Activated naive CD8-positive, alpha-beta T cell (primary cell): ENCODE data around the gene ITPK1.

Experiments used
- H3K27ac Mint-ChIP-seq: one replicate; pipeline ENCODE4 v1.8.0; 2021; ENCODE audit warnings: mixed read lengths
- H3K27me3 Mint-ChIP-seq: one replicate; pipeline ENCODE4 v1.8.0; 2021; ENCODE audit warnings: mixed read lengths
- H3K36me3 Mint-ChIP-seq: one replicate; pipeline ENCODE4 v1.8.0; 2021; ENCODE audit warnings: mixed read lengths
- H3K4me1 Mint-ChIP-seq: one replicate; pipeline ENCODE4 v1.8.0; 2021; ENCODE audit warnings: low read depth, mixed read lengths
- H3K4me3 Mint-ChIP-seq: one replicate; pipeline ENCODE4 v1.8.0; 2021; ENCODE audit warnings: mild to moderate bottlenecking, mixed read lengths
- H3K9me3 Mint-ChIP-seq: one replicate; pipeline ENCODE4 v1.8.0; 2021; ENCODE audit warnings: low read depth, mixed read lengths

ITPK1 gene

DNA sequence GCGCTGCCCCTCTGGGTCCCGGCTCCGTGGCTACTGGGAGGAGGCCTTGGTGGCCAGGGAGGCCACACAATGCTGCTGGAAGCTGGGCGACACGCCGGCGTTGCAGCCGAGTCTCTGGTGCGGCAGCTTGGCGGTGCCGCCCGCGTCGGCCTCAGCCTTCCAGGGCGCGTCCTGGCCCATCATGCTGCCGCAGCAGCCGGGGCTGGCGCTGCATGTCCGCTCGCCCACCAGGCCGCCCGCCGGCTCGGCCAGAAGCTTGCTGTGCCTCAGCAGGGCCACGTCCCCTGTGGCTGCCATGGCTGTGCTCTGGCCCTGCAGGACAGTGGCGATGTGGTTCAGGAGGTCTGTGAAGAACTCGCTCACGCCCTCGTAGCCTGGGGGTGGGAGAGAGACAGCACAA lies 174.2 kb downstream of the ITPK1 start:
- peaks cover 2% of the 10 kb centered on the region for H3K36me3 Mint-ChIP-seq
- no peaks in the 10 kb centered on the region for H3K9me3 Mint-ChIP-seq

DNA sequence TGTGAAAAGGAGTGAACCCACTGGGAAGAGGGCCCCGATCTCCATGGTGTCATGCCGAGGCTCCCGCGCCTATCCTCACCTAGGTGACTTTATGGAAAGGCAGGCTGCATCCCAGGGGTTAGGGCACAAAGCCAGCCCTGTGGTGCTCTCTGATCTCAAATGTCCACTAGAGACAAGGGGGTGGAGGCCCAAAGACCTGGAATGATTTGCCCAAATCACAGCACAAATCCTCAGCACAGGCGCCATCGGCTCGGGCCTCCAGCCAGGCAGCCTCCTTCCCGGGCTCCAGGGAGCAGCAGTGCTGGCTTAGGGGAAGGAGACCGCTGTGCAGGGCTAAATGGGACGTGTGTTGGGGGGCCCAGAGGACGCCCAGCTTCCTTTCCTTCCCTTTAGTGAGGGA lies 175.2 kb downstream of the ITPK1 start:
- Mint-ChIP-seq H3K4me1 (no peaks in the 10 kb centered on the region), H3K4me3 (no peak overlapping the region), H3K36me3 (peaks cover 2% of the 10 kb centered on the region), H3K27me3 (no peaks in the 10 kb centered on the region), H3K27ac (no peak overlapping the region), H3K9me3 (no peaks in the 10 kb centered on the region)

More for the DNA sequence above, 174.2 kb downstream of the ITPK1 start:
- Mint-ChIP-seq H3K4me1 (no peaks in the 10 kb centered on the region), H3K27ac (no peak overlapping the region), H3K27me3 (no peaks in the 10 kb centered on the region), H3K4me3 (no peak overlapping the region)

DNA sequence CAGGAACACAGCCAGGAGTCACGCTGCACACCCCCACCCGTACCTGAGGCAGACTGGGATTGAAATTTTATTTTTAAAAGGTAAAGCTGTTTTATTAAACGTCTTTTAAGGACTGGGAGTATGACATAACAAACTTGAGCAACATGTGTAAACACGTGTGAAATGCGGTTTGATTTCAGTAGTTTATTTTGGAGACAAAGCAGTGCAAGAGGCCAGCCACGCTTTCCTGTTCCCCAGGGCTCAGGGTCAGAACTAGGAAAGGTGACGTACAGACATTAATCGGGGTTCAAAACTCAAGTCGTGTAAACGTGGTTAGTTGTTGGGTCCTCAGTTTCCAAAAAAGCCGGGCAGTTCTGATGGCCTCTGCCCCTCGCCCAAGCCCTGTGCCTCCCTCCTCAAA lies 176.0 kb downstream of the ITPK1 start:
- H3K4me1 Mint-ChIP-seq = no peaks in the 10 kb centered on the region
- no peaks in the 10 kb centered on the region for H3K27me3 Mint-ChIP-seq
- H3K27ac Mint-ChIP-seq = no peak overlapping the region
- no peaks in the 10 kb centered on the region for H3K9me3 Mint-ChIP-seq
- peaks cover 2% of the 10 kb centered on the region for H3K36me3 Mint-ChIP-seq
- H3K4me3 Mint-ChIP-seq = no peak overlapping the region

DNA sequence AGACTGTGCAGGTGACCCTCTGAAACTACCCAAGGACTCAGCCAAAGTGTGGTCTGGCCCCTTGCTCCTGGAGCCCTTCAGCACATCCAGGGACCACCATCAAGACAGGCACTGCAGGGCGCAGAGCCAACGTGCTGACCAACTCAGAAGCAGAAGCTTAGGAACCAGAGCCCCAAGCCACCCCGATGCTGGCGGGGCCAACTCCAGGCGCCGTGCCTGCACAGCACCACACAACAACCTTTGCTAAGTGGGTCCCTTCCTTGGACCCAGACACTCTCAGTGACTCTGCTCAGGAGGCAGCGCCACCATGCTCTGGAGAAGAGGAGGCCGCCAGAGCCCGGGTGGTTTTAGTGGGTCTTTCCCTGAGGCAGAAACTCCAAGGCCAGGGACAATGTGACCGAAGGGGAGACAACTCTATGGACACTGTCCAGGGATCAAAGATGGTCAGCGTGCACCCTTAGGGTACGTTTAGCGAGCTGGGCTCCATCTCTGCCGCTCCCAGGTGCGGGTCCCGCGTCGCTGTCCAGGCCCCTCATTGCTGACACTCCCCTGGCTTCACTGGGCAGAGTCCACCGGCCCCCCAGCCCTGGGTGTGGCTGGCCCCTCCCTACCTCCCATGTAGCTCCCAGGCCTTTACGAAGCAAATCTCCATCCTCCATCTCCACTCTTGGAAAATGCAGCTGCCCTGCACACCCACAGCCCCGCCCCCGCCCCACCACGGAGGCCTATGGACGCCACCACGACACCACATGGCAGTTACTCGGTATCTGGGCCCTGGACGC lies 176.6 kb downstream of the ITPK1 start:
- Mint-ChIP-seq H3K4me3 (no peak overlapping the region), H3K36me3 (peaks cover 2% of the 10 kb centered on the region), H3K4me1 (no peaks in the 10 kb centered on the region), H3K27ac (no peak overlapping the region), H3K27me3 (no peaks in the 10 kb centered on the region), H3K9me3 (no peaks in the 10 kb centered on the region)

DNA sequence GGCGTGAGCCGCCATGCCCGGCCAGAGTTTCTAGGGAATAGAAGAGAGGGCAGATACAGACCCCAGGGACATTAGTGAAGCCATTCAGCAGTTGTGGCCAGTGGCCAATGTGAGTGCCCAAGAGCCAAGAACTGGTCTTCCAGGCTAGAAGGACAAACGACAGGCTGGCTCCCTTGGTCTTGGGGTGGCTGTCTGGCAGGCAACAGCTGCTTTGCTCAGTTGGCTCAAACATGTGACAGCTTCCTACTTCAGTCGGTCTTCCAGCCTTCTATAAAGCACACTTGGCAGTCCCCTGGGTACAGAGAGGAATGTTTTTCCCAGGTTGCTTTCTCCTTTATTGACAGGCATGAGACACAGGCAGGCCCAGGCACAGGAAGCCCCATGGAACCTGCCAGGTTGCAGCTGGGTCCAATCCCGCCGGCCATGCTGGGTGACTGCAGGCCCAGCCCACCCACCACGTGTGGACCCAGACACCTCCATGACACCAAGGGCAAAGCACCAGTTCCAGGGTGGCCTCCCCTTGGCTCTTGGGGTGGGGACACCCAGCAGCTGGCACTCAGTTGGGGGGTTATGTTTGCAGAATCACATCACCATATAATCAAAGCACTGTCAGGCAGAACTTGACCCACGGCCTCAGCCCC lies 177.4 kb downstream of the ITPK1 start:
- no peaks in the 10 kb centered on the region for H3K27me3 Mint-ChIP-seq
- no peaks in the 10 kb centered on the region for H3K9me3 Mint-ChIP-seq
- H3K36me3 Mint-ChIP-seq = peaks cover 2% of the 10 kb centered on the region
- no peak overlapping the region for H3K27ac Mint-ChIP-seq
- no peak overlapping the region for H3K4me3 Mint-ChIP-seq
- H3K4me1 Mint-ChIP-seq = no peaks in the 10 kb centered on the region

DNA sequence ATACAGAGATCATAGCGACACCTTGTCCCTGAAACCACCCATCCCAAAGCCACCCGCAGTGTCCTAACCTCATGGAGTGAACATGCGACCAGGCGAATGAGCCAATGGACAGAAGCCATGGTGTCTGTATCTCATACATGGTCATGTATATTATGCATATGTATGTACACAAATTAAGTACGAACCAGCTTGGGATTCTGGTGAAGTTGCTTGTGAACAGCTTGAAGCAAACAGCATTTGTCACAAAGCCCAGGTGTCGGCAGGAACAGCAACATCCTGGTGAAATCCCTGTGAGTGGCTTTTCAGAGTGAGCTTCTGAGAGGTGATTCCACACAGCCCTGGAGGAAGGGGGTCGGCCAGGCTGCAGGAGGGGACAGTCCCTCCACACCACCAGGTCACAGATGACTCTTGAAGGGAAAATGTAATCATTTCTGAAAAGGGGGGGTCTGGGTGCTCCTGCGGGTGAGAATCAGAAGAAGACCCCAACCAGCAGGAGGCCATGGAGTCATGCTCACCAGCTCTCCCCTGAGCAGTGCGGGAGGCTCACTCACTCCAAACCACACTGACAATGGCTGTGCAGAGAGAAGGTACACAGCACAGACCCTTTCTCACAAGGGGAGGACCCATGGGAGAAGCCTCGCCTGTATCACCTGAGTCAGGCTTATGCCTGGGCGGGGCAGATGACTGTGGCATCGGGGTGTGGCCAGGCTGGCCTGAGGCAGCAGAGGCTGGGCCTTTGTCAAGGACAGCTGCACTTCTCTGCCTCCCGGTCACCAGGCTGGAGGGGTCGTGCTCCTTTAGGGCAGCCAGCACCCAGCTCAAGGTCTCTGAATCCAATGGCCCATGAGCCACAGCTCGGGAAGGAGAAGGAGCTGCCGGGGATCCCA lies 178.4 kb downstream of the ITPK1 start:
- Mint-ChIP-seq H3K4me3 (no peak overlapping the region), H3K27me3 (no peaks in the 10 kb centered on the region)

DNA sequence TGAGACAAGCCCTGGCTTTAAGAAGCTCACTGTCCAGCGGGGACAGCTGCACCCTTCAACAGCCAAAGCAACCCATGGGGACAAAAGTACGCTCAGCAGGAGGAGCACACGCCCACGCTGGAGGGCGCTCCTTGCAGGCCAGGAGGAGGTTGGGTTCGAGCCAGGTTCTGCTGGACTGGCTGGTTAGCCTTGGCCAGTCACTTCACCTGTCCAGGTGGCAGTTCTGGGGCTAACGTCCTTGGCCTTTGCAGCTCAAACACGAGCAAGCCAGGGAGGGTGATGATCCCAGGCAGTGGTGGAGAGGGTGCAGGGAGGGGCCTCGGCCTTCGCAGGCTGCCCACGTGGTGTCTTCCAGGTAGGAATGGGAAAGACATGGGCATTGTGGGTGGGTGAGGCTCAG lies 179.6 kb downstream of the ITPK1 start:
- Mint-ChIP-seq H3K4me1 (no peaks in the 10 kb centered on the region), H3K9me3 (no peaks in the 10 kb centered on the region), H3K27me3 (no peaks in the 10 kb centered on the region), H3K4me3 (no peak overlapping the region), H3K36me3 (peaks cover 2% of the 10 kb centered on the region), H3K27ac (no peak overlapping the region)

More for the DNA sequence above, 178.4 kb downstream of the ITPK1 start:
- peaks cover 2% of the 10 kb centered on the region for H3K36me3 Mint-ChIP-seq
- no peaks in the 10 kb centered on the region for H3K9me3 Mint-ChIP-seq
- H3K4me1 Mint-ChIP-seq = no peaks in the 10 kb centered on the region
- no peak overlapping the region for H3K27ac Mint-ChIP-seq

DNA sequence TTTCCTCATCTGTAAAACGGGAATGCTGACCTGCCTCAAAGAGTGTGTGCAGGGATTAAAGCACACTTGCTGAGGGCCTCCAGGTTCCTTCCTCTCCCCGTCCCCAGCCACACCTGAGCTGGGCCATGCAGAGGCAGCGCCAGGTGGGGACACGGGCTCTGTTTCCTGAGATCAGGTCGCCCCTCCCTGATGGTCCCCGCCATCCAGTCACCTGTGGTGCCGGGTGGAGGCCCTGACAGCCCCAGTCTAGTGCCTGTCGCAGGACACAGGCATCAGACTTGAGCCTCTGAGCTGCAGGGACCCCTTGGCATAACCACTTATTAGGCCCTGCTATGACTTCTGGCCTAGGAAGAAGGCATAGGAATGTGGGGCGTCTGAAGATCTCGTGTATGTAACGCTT lies 180.3 kb downstream of the ITPK1 start:
- Mint-ChIP-seq H3K4me3 (no peak overlapping the region), H3K9me3 (no peaks in the 10 kb centered on the region), H3K27ac (no peak overlapping the region), H3K27me3 (no peaks in the 10 kb centered on the region), H3K36me3 (peaks cover 2% of the 10 kb centered on the region), H3K4me1 (no peaks in the 10 kb centered on the region)

DNA sequence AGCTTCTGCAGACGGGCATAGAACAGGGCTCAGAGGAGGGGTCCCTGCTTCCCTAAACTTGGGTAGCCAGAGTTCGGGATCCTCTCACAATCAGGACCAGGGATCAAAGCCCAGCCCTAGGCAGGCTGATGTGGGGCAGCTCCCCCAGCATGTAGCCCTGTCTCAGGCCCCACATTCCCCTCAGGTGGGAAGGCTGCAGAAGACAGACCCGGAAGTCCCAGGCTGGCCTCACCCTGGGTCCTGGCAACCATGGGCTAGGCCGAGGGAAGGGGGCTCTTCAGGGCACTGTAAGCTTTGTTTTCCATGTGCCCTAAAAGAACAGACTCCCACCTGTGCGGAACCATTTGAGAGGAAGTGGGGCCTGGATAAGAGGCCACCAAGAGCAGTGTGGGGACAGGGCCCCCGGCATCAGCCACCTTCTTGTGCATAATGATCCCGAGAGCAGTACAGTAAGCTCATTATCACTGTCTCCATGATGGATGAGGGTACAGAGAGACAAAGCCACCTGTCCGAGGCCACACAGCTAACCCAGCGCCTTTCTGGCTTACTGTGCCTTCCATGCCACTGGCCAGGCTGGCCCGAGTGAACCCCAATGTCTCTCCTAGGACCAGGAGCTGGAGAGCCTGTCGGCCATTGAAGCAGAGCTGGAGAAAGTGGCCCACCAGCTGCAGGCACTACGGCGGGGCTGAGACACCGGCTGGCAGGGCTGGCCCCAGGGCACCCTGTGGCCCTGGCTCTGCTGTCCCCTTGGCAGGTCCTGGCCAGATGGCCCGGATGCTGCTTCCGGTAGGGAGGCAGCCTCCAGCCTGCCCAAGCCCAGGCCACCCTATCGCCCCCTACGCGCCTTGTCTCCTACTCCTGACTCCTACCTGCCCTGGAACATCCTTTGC lies 181.3 kb downstream of the ITPK1 start:
- peaks cover 2% of the 10 kb centered on the region for H3K36me3 Mint-ChIP-seq
- no peaks in the 10 kb centered on the region for H3K9me3 Mint-ChIP-seq
- no peak overlapping the region for H3K4me3 Mint-ChIP-seq
- no peaks in the 10 kb centered on the region for H3K4me1 Mint-ChIP-seq
- no peaks in the 10 kb centered on the region for H3K27me3 Mint-ChIP-seq
- H3K27ac Mint-ChIP-seq = no peak overlapping the region

DNA sequence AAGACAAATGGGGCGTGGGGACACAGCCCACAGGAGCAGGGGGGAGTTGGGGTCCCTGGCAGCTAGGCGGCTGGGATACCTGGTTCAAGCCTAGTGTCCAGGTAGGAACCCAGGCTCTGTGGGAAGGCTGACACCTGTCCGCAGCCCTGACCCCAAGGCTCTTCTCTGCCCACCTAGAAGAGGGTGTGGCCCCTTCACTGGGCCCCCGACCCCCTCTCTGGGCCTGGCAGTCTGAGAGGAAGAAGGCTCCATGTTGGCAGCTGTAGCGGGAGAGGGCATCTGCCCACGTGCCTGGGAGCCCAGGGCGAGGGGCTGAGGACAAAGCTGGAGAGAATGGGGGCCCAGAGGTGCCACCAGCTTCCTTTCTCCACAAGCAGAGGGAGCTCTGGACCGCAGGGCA lies 182.2 kb downstream of the ITPK1 start:
- no peaks in the 10 kb centered on the region for H3K4me1 Mint-ChIP-seq
- H3K36me3 Mint-ChIP-seq = peaks cover 2% of the 10 kb centered on the region
- no peak overlapping the region for H3K27ac Mint-ChIP-seq
- no peak overlapping the region for H3K4me3 Mint-ChIP-seq
- H3K9me3 Mint-ChIP-seq = no peaks in the 10 kb centered on the region
- H3K27me3 Mint-ChIP-seq = no peaks in the 10 kb centered on the region

DNA sequence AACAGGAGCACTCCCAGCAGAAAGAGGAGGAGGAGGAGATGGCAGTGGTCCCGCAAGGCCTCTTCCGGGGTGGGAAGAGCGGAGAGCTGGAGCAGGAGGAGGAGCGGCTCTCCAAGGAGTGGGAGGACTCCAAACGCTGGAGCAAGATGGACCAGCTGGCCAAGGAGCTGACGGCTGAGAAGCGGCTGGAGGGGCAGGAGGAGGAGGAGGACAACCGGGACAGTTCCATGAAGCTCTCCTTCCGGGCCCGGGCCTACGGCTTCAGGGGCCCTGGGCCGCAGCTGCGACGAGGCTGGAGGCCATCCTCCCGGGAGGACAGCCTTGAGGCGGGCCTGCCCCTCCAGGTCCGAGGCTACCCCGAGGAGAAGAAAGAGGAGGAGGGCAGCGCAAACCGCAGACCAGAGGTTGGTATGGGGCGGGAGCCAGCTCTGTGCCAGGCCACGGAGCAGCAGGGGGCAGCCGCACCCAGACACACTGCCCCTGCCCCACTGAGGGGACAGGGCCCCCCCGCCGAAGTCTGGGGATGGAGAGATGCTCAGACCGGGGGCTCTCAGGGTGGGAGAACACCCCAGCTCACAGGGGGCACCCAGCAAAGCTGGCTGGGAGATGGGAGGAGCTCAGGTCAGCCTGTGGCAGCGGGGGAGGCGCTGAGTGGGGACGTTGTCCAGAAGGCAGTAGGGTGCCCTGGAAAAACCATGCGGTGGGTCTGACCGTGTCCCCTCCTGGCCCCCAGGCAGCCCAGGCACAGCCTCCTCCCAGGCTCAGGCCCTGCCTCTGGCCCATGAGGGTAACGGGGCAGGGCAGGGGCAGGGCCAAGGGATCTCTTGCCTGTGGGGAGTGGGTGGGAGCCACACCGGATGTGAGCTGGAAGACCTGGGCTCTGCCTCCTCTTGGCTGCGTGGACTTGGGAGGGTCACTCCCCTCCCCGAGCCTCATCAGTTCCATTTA lies 183.0 kb downstream of the ITPK1 start:
- no peaks in the 10 kb centered on the region for H3K9me3 Mint-ChIP-seq
- no peaks in the 10 kb centered on the region for H3K4me1 Mint-ChIP-seq
- H3K4me3 Mint-ChIP-seq = no peak overlapping the region
- peaks cover 2% of the 10 kb centered on the region for H3K36me3 Mint-ChIP-seq
- no peak overlapping the region for H3K27ac Mint-ChIP-seq
- no peaks in the 10 kb centered on the region for H3K27me3 Mint-ChIP-seq

DNA sequence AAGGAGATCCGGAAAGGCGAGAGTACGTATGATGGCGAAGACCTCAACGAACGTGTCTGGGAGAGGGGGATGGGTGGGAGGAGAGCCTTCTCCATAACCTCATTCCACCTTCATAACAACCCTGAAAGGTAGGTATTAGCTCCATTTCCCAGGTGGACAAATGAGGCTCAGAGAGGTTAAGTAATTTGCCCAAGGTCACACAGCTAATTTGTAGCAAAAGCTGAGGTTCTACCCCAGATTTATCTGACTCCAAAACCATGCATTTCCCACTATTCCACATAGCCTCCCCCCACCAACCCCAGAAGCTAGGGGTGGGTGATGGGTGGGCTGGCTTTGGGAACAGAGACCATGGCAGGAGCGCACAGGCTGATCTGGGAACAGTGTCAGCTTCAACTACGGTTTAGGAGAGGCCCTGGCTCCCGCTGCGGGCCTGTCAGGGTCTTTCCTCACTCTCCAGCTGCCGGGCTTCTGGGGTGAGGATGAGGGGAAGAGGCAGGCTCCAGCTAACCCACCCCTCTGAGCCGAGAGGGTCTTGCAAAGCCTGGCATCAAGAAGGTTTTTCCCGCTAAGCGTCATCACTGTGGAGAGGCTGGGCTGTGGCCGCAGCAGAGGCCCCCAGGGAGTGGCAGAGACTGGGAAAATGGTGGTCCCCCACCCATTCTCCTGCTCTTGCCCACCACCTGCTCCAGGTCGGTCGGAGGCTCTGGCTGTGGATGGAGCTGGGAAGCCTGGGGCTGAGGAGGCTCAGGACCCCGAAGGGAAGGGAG lies 183.9 kb downstream of the ITPK1 start:
- Mint-ChIP-seq H3K4me1 (no peaks in the 10 kb centered on the region), H3K36me3 (peaks cover under 1% of the 10 kb centered on the region), H3K9me3 (no peaks in the 10 kb centered on the region), H3K27ac (no peak overlapping the region), H3K4me3 (no peak overlapping the region), H3K27me3 (no peaks in the 10 kb centered on the region)
